ENCODE data around the gene SLC45A3. TPM values are rescaled to one million over a fixed set of nuclear protein-coding genes. Genes with fewer than 3 reads are reported as not detected.

SLC45A3 gene
- polyA plus RNA-seq, 1 experiment = 0.91 TPM

GRCh38 chr1:205711105-205712048, 31.1 kb upstream of the SLC45A3 start:
- peak; percentile 20 for DNase-seq (ENCODE audit: low read depth)
- no peaks in the 10 kb centered on the region for H3K27me3 ChIP-seq (ENCODE audit: control insufficient read depth, insufficient read depth, low read length)
- CTCF ChIA-PET = interaction anchor here (0.8 to 13.3 kb wide), 22 partner anchors 10 to 266 kb away, joined by 3 to 242 read pairs (median 8); partner anchors contain the start of genes SLC26A9 and SLC45A3
- peaks cover 1% of the 10 kb centered on the region; the same call in 1 of the 2 replicates for H3K36me3 ChIP-seq (ENCODE audit: control insufficient read depth, insufficient read depth, low read length)
- no peak overlapping the region for H3K4me3 ChIP-seq (ENCODE audit: low read depth, low read length)
- POLR2A ChIA-PET = no interaction called here
- peak; percentile 87 for TF ChIP-seq CTCF (IDR thresholded peaks at IDR 0.05; ENCODE audit: insufficient read depth, low read depth, low read length)

GRCh38 chr1:205710201-205711062, 30.1 kb upstream of the SLC45A3 start:
- no peak for DNase-seq (ENCODE audit: low read depth)
- Histone ChIP-seq H3K27me3 (ENCODE audit: control insufficient read depth, insufficient read depth, low read length) (no peaks in the 10 kb centered on the region), H3K4me3 (ENCODE audit: low read depth, low read length) (no peak overlapping the region), H3K36me3 (ENCODE audit: control insufficient read depth, insufficient read depth, low read length) (peaks cover 1% of the 10 kb centered on the region; the same call in 1 of the 2 replicates)
- ChIA-PET CTCF (interaction anchor here (0.8 to 13.3 kb wide), 17 partner anchors 10 to 267 kb away, joined by 3 to 242 read pairs (median 8); partner anchors contain the start of genes SLC26A9 and SLC45A3), POLR2A (no interaction called here)
- TF ChIP-seq CTCF (IDR thresholded peaks at IDR 0.05; ENCODE audit: insufficient read depth, low read depth, low read length) = no peak

GRCh38 chr1:205709640-205710039, 29.3 kb upstream of the SLC45A3 start:
- H3K4me3 ChIP-seq (ENCODE audit: low read depth, low read length) = no peak overlapping the region
- no peak for TF ChIP-seq CTCF (IDR thresholded peaks at IDR 0.05; ENCODE audit: insufficient read depth, low read depth, low read length)
- CTCF ChIA-PET = interaction anchor here (0.6 to 13.3 kb wide), 14 partner anchors 9 to 268 kb away, joined by 4 to 242 read pairs (median 8); partner anchors contain the start of gene SLC45A3
- H3K36me3 ChIP-seq (ENCODE audit: control insufficient read depth, insufficient read depth, low read length) = peaks cover 1% of the 10 kb centered on the region; the same call in 1 of the 2 replicates
- POLR2A ChIA-PET = no interaction called here
- DNase-seq (ENCODE audit: low read depth) = no peak
- H3K27me3 ChIP-seq (ENCODE audit: control insufficient read depth, insufficient read depth, low read length) = no peaks in the 10 kb centered on the region

GRCh38 chr1:205709059-205709398, 28.7 kb upstream of the SLC45A3 start:
- POLR2A ChIA-PET = interaction anchor here (0.6 kb wide), 1 partner anchor 121 kb away, joined by 16 read pairs; no protein-coding TSS in a partner anchor
- TF ChIP-seq CTCF (IDR thresholded peaks at IDR 0.05; ENCODE audit: insufficient read depth, low read depth, low read length) = no peak
- no peak overlapping the region for H3K4me3 ChIP-seq (ENCODE audit: low read depth, low read length)
- CTCF ChIA-PET = interaction anchor here (0.6 to 13.3 kb wide), 10 partner anchors 16 to 268 kb away, joined by 3 to 242 read pairs (median 8); no protein-coding TSS in a partner anchor
- peak; percentile 19 for DNase-seq (ENCODE audit: low read depth)
- peaks cover 1% of the 10 kb centered on the region; the same call in 1 of the 2 replicates for H3K36me3 ChIP-seq (ENCODE audit: control insufficient read depth, insufficient read depth, low read length)
- no peaks in the 10 kb centered on the region for H3K27me3 ChIP-seq (ENCODE audit: control insufficient read depth, insufficient read depth, low read length)
